PC-9 (cell line): Measurements from ENCODE around the gene GLRA3.

Source experiments
- CTCF ChIP-seq: fragments of 200-600 bp; sonication (generic); conservative IDR thresholded peaks from 2 replicates; pipeline ENCODE4 v1.6.1; 2017; ENCODE audit warnings: mixed run types, antibody characterized with exemption, mild to moderate bottlenecking, moderate library complexity
- EZH2 ChIP-seq: fragments of 200-600 bp; sonication (generic); IDR thresholded peaks from 2 replicates; pipeline ENCODE4 v1.8.0; 2017; ENCODE audit warnings: antibody characterized with exemption, low read depth

- TF ChIP-seq CTCF = no peak
- TF ChIP-seq EZH2 = no peak
These were observed 18.2 kb downstream of the GLRA3 start for GRCh38 chr4:174810834-174811233.
